HG02938 (cell line): ENCODE measurements around the gene ZDHHC16.
"Not testable (repeated sequence)": the region's sequence is repeated elsewhere in the genome, so short reads cannot be mapped to it uniquely, and the experiment has no call there.

ENCODE experiments used
- ATAC-seq: cut with Tn5 transposase; IDR thresholded peaks from one replicate; pipeline ENCODE4 v1.9.1; 2021; ENCODE audit warnings: mild to moderate bottlenecking, moderate library complexity; ENCODE audit not compliant: unreplicated experiment

Gene ZDHHC16

GRCh38 chr10:97475936-97476594 lies 30.1 kb downstream of the ZDHHC16 start:
- ATAC-seq = no peak

DNA sequence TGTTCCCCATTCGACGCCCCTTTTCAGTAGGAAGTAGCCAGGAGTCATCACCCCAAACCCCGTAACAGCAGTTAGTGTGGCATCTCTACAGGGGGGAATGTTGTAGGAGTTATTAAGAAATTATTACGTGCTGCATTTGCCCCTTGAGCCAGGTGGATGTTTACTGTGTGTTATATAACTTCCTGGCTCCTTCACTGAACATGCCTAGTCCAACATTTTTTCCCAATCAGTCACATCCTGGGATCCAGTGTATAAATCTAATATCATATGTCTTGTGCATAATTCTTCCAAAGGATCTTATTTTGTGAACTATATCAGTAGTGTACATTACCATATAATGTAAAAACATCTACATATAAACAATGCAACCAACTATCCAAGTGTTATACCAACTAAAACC lies 33.4 kb downstream of the ZDHHC16 start:
- not testable (repeated sequence) for ATAC-seq

DNA sequence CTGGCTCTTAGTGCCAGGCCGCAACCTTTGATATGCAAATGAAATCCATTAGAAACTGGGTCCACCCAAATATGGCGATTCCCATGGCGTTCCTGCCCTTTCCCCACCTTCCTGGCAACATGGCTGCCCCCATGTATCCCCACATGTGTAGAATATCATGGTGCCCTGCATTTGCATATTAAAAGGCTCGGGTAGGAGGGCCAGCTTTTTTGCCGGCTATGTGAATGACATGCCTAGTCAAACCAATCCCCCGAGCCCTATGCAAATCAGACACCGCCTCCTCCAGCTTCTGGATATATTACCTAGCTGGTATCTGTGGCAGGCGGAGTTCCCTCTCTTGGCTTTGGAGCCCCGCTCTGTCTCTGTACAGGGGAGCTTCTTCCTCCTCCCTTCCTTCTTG lies 34.0 kb downstream of the ZDHHC16 start:
- no peak for ATAC-seq

- no peak for ATAC-seq
Measured at GRCh38 chr10:97481071-97481470, 35.1 kb downstream of the ZDHHC16 start.

- ATAC-seq = no peak
Measured at GRCh38 chr10:97482381-97482780, 36.4 kb downstream of the ZDHHC16 start.

GRCh38 chr10:97483506-97483905 lies 37.5 kb downstream of the ZDHHC16 start:
- no peak for ATAC-seq

DNA sequence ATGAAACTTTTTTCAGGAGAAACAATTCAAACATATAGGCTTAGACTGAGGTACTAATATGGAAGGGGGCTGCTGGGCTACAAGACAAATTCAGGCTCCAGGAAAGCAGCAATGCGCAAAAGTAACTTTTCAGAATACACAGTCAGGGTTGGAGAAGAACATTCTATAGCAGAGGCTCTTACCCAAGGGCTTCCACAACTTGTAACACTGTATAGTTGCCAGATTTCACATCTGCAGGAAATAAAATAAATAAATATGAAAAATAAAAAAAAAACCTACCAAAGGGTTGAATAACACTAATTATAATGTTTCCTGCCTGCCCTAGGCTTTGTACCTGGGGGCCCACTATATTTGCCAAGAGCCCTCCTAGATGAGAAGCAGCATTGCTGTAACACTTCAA lies 37.9 kb downstream of the ZDHHC16 start:
- ATAC-seq = no peak

GRCh38 chr10:97485647-97486281 lies 39.8 kb downstream of the ZDHHC16 start:
- no peak for ATAC-seq

- no peak for ATAC-seq
Measured at GRCh38 chr10:97490592-97490991, 44.6 kb downstream of the ZDHHC16 start.

- ATAC-seq = no peak
Measured at GRCh38 chr10:97494151-97494550, 48.2 kb downstream of the ZDHHC16 start.

DNA sequence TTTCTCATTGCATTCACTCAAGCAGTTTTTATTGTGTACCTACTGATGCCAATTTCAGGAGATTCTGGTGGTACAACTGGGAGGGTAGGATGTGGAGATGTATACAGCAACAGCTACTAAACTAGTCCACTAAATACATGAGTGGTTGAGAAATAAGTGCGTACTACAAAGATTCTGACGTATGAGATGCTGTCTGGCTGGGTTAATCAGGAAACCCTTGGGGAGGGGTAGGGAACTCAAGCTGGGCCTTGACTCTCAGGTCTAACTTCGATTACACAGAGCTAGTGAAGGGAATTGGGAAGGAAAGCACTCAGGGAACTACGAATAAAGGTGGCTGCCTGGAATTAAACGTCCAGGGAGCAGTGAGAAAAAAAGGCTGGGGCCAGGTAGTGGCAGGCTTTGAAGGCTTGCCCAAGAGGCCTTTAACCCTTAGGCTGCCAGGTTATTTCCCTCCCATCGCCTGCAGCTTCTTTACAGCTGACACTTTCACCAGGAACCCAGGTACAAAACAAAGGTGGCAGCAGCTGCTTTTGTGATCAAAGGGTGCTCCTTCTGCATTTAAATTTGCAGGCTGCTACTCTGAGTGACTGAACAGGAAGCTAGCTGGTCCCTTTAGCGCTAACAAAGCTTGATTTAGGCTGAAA lies 49.0 kb downstream of the ZDHHC16 start:
- no peak for ATAC-seq

DNA sequence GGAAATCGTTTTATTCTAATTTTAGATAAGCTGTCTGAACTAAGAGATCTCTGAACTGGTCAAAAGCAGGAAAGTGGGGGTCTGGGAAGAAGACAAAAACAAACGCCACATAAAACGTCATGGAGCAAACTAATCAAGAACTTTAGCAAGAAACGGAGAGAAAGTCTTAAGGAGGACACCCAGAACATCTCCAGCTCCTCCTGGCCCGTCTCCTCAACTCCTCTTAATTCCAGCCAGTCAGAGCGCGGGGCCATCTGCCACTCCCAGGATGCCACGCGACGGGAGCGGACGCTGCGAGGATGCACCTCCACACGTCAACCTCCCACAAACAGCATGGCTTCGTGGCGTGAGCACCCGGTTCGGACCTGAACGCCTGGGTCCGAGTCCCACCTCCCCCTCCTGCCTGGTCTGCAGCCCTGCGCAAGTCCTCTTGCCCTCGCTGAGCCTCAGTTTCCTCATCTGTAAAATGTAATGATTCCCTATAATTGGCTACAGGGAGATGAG lies 51.6 kb downstream of the ZDHHC16 start:
- ATAC-seq = no peak

DNA sequence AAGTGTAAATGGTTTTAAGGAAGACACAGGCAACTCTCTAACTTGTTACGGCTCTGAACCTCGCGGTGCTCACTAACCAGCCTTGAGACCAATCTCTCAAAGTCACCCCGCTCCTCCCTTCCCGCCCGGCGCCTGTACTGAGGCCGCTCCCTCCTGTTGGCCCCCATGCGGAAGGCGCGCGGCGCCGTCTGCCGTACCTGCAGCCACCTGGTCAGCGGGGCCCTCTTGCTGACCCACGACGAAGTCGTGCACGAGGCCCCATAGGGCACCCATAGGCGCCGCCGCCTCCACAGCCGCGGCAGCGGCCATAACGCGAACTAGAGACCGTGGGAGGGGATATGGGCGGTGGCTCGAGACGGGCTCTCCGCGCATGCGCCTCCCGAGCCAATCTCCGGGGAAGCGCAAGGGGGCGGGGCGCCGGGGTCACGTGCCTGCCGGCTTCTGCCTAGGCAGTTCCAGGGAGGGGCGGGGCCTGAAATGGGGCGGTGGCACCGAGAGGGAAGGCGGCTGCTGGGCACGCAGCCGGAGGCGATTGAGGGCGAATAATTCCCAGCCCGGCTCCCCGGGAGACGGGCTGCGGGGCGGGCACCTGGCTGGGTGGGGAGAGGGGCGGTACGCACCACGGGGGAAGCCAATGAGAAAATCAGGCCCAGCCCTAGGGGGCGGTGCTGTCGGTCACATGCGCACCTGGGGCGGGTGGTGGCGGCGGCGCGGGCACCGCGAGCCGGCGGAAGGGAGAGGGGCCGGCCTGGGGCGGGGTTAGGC lies 52.3 kb downstream of the ZDHHC16 start, which contains the start of gene MMS19:
TSS of gene MMS19 (minus strand) at position 347 of the 765 bp plus-strand sequence. CDS start at position 309, 38 bp downstream.
- peak; percentile 89 for ATAC-seq

- peak; percentile 13 for ATAC-seq
Measured at GRCh38 chr10:97498841-97499560, 53.0 kb downstream of the ZDHHC16 start, which contains the start of gene UBTD1. Gene UBTD1 (plus strand): TSS chr10:97498924. CDS start chr10:97499204, 280 bp downstream.

DNA sequence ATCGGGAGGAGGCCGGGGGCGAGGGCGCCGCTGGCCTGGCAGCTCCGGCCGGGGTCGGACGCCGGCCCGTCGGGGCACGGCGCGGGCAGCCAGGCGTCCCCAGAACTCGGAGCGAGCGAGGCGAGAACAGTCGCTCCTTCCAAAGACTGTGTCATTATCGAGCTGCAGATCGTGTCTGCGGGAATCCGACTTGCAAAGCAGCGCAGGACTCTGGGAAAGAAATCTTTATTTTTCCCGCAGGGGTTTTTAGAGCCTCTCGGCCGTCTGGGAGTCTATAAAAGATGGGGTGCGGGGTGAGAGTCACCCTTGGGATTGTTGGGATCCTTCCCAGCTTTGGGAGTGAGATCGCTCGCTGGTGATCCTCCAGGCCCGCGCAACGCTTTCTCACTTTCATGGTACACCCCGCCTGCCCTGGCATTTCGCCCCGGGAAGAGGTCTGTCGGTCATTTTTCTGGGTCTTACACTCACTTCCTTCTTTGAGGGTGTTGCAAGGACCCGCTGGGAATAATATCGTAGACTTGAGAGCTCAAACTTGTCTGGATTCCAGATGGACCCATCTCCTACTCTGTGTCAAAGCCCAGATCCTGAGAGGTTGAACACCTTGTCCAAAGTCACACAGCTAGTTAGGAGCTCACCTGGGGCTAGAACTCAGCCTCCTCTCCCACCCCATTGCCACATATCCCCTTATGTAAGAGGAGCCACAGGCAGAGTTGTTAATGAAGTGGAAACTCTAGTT lies 53.8 kb downstream of the ZDHHC16 start:
- ATAC-seq = no peak

GRCh38 chr10:97500297-97500575 lies 54.3 kb downstream of the ZDHHC16 start:
- ATAC-seq = no peak

- ATAC-seq = no peak
Measured at GRCh38 chr10:97502916-97503315, 56.9 kb downstream of the ZDHHC16 start.

- ATAC-seq = no peak
Measured at GRCh38 chr10:97503406-97503805, 57.4 kb downstream of the ZDHHC16 start.

DNA sequence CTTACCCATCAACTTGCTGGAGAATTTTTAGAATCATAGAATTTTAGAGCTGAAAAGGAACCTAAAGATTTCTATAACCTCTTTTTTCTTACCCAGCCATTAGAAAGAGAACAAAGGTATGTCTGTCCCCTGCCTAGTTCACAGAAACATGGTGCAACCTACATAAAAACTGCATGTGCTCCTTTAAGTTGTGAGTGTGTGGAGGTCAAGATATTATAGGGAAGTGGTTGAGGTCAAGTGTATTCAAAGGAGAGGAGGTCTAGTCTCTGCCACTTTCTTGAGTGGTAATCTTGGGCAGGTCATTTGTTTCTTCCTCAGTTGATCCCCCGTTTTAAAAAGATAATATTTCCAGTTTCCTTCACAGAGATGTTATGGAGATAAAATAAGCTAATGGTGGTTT lies 59.2 kb downstream of the ZDHHC16 start:
- ATAC-seq = no peak
